T-helper 1 cell (primary cell): ENCODE results near the gene LRSAM1.
A peak's percentile ranks its signal among the peaks of the same experiment; 100 is the strongest.

Source experiments
- DNase-seq, 5 donors: peaks; one replicate each; pipeline ENCODE4 v3.0.0-alpha.2; 2012 to 2020

Gene LRSAM1

DNA sequence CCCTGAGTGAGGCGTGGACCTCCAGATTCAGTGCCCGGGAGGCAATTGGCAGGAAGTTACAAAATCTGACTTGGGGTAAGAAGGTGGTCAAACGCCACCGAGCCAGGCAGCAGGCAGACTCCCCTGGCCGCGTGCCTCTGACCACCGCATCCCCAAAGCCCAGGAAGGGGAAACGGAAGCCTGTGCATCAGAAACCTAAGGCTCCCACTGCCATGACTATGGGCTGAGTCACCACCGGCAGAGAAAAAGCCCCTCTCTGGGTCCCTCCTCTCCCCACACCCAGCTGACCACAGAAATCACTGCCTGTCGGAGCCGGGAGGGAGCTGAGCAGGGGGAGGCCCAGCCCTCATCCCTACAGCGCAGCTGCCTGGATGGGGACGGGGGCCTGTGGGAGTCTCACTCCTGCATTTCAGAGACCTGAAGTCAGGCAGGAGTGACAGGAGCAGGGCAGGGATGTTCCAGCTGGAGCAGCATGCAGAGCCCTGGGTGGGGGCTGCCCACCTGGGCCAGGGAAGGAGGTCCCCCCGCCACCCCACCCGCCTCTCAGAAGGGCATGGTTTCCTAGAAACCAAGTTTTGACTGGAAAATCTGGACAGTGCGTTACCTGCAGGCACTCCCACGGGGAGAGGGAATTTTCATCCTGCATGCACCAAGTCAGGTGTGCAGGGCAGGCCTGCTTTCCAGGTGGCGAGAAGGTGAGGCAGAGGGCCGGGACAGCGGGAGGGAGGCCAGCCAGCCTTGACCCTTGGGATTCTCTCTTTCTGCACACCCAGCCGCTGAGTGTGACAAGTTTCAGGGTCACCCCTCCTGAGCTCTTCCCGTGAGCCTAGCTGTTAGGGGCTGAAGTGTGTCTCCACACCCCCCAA lies 68.2 kb downstream of the LRSAM1 start:
- DNase-seq = peak in 1 of 5 donors; percentile 39

DNA sequence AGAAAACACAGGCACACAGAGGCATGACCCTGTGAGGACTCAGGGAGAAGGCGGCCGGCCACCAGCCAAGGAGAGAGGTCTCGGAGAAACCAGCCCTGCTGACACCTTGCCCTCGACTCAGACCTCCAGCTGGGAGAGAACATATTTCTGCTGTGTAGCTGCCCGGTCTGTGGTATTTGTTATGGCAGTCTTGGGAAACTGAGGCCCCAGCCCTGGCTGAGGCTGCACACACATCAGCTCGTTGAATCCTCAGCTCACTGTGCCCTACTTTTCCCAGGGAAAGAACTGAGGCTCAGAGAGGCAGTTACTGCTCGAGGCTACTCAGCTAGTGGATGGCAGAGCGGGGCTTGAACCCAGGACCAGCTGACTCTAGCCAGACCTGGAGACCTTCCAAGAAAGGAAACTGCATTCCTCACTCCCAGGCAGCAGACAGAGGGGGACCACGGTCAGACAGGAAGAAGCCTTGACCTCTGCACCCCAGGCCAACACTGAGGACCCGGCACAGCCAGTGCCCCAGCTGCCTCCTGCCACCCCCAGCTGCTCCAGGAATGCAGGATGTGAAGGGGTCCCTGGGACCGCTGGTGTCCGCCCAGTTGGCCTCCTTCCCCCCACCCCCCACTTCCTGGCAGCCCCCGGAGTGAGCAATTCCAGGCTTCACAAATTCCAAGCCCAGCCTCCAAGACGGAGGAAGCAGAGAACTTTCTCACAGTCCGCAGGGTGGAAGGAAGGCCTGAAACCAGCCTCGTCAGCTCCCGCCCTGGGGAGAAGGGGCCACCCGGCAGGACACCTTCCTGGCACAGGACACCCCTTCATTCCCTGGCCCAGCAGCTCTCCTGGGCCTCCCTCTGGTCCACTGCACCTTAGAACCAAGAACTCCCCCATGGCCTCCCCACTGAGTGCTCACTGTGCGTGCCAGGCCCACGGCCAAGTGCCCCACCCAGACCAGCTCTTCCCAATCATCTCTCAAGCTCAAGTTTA lies 69.9 kb downstream of the LRSAM1 start:
- DNase-seq = no peak

DNA sequence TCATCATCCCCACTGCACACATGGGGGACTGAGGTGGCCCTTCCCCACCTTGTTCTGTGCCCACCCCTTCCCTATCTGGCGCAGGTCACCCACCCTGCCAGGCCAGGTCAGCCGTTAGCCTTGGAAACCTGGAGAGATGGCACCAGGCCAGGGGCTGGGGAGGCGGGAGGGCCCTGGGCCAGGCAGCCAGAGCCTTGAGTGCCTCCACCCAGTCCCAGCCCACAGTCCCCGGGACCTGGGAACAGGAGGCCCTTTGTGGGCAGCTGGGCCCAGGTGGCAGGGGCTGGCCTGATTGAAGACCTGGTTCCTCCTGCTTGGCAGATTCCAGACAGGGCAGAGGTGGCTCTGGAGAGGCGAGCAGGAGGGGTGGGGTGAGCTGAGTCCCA lies 70.6 kb downstream of the LRSAM1 start:
- DNase-seq = no peak

DNA sequence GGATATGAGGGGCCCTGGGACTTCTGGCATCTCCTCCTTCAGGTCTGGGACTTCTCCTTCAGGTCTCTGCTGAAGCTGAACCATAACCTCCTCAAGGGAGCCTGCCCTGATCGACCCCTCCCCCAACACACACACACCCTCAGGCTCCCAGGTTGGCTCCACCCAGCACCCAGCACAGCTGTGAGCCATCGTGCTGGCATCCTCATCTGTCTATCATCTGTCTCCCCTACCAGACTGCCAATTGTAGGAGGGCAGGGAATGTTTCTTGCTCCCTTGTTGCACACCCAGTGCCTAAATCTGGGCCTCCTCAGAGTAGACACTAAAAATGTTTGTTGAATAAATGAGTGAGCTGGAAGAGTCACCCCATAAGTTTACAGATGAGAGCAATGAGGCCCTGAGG lies 71.4 kb downstream of the LRSAM1 start:
- no peak for DNase-seq

DNA sequence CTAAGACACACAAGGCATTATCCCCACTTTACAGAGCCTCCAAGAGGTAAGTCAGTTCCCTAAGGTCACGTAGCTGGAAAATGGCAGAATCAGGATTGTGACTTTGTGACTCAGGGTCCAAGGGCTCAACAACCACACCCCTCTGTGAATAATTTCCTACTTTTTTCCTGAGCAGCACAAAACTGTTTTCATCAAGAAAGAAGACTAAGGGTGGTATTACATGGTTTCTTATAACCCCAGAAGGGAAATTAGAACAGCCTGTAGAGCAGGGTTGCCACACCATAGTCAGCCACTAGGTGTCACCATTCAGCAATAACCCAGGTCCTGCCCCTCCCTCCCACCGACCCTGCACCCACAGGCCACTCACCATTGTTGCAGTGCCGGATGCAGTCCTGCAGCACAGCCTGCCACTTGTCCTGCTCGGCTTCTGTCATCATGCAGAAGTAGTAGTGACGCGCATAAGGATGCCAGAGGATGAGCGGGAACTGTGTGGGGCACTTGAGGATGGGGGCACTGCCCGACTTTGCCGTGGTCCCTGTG lies 72.1 kb downstream of the LRSAM1 start:
- peak in 1 of 5 donors; percentile 34 for DNase-seq

DNA sequence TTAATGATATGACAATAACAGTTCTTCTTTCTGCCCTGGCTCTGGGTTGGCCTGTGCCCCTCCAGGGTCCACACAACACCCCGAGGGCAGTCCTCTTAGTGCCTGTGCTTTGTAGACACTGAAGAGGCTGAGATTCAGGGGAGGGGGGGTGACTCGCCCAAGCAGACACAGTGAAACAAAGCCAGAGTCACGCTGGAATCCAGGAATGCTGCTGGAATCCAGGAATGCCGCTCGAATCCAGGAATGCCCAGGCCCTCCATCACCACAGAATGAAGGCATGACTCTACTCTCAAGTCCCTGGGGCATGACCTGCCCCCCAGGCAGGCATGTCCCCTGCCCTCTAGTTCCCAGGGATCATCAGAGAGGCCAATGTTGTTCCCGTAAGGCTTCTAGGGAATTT lies 73.1 kb downstream of the LRSAM1 start:
- DNase-seq = no peak

DNA sequence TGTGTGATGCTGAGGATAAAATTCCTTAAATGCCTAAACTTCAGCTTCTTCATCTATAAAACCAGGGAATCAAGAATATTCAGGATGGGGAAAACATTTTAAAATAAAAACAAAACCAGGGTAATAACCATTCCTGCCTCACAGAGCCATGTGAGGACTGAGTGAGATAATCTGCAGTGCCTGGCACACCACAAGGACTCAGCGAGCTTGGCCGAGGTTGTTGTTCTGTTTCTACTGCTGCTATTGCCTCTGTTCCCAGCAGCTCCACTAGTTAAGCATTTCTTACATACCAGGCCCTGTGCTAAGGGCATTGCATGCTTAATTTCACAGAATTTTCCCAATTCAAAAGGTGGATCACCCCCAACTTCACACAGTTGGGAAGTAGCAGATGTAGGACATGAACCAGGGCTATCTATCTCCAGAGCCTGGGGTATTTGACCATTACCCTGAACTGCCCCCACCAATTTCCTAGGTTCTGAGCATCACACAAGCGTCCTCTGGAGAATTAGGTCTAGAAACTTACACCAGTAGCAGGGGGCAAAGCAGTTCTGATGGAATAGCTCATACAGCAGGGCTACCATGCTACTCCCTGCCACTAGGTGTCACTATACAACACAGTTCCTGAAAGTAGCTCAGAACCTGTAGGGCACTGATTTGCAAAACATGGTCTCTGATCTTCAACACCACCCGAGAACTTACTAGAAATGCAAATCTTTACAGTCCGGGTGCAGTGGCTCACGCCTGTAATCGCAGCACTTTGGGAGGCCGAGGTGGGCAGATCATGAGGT lies 74.3 kb downstream of the LRSAM1 start:
- DNase-seq = peak in 1 of 5 donors; percentile 46

DNA sequence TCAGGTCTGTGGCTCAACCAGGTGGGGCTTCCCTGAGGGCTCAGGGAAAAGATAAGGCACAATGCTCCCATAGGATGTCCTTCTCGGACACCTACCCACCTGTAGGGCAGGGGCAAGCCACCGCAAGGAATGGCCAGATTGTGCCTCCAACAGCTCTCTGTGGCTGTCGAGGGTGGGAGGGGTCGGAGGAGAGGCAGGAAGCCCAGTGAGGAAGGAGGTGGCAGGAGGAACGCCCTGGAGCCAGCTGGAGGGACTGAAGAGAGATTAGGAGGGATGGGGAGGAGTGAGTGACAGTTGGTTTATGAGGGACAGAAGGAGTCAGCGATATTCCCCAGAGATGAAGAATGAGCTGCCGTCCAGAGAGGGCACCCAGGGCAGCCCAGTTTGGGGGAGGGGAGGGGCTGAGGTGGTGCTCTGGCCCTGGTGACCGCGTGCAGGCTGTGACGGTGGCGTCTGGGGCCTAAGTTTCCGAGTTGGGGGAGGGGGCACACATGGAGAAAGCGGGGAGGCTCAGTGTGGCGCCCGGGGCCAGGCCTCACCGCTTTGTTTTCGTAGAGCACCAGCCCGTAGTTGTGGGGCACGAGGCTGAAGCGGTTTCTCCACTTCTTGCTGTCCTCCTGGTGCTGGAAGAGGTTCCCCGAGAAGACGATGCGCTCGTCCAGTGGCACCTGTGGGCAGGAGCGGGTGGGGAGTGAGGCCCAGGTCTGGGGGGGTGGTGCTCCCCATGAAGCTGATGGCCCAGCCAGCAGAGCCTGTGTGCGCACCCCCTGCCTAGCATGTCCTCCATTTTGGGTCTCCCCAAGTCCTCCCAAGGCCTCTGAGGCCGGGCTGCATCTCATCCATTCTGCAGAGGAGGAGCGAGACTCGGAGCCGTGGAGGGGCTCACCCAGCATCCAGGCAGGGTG lies 75.6 kb downstream of the LRSAM1 start:
- DNase-seq = no peak

DNA sequence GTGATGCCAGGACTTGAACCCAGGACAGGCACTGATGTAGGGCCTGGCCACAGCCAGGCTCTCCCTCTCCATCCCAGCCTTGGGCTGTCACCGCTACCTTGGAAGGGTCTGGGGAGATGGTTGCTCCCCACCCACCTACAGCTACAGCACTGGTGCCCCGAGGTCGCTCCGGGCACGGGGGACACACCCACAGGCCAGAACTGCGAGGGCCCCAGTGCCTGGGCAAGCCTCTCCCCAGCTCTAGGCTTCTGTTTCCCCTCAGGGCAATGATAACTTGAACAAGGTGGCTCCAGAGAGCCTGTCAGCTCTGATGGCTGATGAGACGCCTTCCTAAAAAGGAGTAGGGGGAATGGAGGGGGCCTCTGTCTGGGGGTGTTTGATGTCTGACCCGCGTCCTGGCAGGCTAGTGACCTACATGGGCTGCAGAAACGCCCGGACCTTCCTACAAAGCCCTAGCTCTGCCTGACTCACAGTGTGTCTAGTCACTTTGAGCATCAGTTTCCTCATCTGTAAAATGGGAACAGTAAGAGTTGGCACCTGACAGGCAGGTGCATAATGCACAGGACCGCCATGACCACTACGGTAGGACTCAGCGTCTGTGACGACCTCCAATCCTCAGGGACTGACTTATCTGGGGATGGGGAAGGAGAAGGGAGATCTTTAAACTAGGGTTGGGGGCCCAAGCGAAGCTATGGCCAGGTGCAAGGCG lies 76.4 kb downstream of the LRSAM1 start:
- DNase-seq = no peak

DNA sequence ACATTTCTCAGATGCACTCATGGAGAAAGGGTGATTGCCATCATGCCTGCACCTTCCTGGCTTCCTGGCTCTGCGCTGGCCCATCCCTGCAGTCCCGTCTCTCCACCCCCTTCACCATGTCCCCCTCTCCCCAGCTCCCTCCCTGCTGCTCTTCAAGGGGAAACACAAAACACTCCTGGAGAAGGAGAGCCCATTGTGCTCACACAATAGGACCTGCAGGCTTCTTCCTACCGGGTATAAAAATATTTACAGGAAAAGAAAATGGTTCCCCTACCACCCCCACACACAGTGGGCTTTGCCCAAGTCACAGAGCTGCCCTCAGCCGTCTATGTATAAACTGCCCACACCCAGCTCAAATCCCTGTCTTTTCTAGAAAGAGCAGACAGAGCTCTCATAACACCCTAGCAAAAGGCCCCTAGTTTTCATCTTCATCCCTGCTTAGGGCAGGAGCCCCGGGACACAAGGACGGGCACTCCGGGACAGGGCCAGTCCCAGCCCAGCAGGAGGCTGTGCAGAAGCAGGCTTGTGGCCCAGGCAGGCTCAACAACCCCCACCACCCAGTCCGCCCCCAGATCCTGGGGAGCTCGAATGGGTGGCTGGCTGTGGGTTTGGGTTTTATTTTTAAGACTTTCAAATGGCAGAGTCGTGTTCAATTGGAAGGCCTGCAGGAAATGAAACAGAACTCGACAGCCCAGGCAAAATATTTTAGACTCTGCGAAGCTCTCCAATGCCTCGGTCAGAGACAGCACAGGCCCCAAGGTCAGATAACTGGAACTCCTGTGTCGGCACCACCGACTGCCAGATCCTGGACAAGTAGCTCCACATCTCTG lies 77.3 kb downstream of the LRSAM1 start:
- DNase-seq = no peak

DNA sequence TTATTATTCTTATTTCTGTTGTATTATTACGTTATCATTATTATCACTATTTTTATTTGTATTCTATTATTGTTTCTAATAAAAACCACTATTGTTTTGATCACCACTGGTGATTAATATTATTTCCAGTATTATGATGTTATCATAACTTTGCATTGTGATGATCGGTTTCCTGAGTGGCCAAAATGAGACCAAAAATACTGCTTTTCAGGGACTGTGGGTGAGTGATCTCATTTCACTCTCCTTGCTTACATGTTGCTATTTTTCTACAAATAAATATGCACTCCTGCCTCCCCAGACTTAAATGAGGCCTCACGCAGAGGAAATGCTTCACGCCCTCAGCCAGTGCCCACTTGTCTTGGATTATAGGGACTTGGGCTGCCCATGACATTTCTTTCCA lies 78.4 kb downstream of the LRSAM1 start:
- DNase-seq = no peak

DNA sequence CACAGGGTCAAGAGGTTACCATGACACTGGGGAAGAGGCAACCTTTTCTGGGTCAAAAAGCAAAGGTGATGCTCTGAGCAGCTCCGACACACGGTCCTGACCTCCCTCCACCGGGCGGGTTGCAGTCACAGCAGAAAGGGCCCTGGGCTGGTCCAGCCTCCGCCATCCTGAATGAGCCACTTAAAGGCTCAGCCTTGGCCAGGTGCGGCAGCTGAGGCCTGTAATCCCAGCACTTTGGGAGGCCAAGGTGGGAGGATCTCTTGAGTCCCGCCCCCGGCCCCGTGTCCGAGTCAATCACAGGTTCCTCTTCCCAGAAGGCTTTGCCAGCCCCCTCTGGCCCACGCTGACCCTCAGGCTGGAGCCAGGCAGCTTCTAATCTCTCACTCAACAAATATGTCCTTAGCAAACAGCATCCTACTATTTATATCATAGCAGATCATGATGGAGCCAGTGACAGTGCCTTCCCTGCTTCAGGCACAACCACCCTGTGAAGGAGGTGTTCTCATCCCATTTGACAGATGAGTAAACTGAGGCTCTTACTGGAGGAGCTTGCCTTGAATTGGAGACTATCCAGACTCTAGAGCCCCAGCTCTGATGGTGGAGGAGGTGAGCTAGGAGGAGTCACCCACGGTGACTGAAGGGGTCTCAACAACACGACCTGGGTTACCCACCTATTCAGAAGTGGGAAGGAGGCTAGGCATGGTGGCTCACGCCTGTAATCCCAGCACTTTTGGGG lies 79.1 kb downstream of the LRSAM1 start:
- no peak for DNase-seq

DNA sequence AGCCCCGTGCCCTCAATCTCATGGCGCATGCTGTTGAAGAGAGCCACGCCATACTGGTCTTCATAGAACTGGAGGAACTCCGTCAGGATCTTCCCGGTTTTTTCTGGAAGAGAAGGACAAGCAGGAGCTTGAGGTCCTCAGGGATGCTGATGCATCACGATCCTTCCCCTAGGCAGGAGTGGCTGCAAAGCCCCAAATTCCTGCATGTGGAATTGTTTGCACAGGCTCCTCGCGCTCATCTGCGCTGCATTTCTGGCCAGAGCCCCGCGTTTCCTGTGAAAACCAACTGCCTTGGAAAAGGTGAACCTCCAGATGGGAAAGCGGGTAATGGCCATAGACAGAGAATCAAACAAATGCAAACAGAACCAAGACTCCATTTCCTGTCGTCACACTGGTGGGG lies 80.4 kb downstream of the LRSAM1 start:
- no peak for DNase-seq

DNA sequence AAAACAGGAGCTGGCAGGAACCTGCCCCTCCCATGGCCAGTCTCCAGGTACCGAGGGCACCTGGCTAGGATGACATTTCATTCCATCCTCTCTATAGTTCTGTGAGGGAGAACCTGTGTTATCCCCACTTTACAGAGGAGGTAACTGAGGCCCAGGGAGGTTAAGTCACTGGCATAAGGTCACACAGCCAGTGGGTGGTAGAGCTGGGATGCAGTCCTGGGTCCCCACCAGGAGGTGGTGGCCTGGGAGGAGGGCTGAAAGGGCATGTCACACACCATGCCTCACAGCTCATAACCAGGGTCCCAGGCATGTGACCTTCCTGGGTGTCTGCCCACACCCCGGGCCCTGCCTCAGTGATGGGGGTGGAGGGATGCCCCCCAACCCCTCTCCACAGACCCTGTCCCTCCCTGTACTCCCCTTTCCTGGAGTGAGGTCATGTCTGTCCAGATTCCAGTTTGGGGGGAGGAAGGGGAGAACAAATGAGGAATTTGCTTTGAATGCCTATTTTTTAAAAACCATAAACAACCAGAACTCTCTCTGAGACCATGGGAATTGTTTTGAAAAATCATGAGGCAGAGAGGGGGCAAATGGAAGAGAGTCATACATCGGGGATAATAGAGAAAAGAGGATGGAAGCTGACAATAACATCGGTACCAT lies 83.1 kb downstream of the LRSAM1 start:
- DNase-seq = no peak

DNA sequence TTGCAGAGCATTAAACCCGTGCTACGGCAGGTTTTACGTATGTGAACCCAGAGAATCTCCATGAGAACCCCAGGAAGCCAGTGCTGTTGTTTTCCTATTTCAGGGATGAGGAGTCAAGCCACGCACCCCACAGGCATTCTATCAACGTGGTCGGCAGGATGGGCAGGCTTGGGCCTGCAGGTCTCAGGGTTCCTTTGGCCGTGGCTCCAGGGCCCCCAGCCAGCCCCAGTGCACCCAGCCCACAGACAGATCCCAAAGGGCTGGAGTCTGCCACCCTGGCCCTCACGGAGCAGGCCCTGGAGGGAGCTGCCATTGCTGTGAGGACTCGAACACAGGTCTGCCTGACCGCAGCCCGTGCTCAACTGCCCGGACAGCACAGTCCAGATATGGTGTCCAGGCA lies 83.6 kb downstream of the LRSAM1 start:
- no peak for DNase-seq

DNA sequence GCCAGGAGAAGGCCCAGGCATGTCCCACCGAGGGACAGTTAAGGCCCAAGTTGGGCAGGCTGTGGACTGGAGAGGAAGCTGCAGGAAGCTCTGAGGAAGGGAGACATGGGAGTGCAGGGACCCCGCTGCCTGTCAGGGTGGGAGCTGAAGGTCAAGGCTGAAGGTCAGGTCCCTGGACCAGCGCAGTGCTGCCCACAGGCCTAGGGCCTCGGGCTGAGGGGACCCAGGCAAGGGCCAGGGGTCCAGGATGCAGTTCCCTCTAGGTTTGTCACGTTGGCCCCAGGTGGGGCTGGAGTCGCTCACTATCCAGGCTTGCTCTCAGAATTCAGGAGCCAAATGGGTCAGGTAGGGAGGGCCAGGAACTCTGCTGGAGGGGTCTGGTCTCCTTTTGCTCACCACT lies 84.1 kb downstream of the LRSAM1 start:
- DNase-seq = no peak

DNA sequence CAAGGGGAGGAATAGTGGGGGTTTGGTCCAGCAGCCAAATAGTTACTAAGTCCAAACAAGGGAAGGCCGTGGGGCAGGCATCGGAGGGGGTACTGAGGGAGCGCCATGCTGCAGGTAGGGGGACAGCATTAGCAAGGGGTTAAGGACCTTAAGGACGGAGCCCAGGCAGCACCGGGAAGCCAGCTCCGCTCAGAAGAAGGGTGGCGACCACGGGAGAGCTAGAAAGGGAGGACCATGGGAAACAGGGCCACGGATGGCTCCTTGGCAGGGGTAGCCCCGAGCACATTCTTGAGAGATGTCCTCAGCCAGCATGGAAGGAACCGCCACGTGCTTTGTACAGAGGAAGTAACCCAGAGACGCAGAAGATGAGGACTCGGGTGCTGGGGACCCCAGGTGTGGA lies 84.5 kb downstream of the LRSAM1 start:
- DNase-seq = no peak

DNA sequence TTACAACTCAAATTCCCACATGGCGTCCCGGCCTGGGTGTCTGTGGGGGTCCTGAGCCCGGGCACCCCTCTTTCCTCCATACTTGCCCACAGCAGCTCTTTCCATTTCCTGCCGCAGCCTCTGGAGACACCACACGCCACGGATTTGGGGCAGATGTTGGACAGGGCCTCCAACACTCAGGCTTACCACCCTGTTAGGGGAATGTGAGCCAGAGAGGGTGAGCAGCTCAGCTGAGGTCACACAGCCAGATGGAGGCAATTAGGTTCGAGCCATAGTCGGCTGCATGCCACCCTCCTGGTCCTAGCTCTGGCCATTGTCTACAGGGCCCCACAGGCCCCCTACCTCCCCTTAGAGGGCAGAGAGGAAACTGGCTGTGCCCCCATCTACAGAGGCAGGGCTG lies 85.2 kb downstream of the LRSAM1 start:
- DNase-seq = no peak

DNA sequence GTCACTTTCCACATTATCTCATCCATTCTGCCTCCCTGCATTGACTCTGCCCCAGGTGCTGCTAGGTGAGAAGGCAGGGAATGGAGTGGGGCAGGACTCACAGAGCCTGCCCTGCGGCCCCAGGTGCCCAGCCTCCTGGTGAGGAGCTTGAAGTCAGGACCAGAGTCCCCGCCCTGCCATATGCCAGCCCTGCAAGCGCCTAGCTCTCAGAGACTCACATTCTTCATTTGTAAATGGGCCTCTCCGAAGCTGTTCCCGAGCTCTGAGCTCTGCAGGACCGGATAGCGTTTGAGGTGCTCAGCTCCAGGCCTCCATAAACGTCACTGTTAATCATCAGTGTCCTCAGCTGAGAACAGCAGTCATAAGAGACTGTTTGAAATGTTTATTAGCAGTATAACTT lies 85.7 kb downstream of the LRSAM1 start:
- DNase-seq = no peak
